ENCODE measurements around the gene COL4A6. TPM values are rescaled to one million over a fixed set of nuclear protein-coding genes. Genes with fewer than 3 reads are reported as not detected.

The COL4A6 gene
- total and polyA plus RNA-seq, 4 donors, result under 0.01 to 0.09 (median 0.07) TPM; not detected in 1

- no peak for DNase-seq (ENCODE audit: low spot score)
- H3K27ac ChIP-seq (ENCODE audit: low read depth in 1 of 2, low read length in 2 of 2), result no peak overlapping the region
- peaks cover 0 to 3% (median 0%) of the 10 kb centered on the region in 4 donors for H3K27me3 ChIP-seq (ENCODE audit: control insufficient read depth in 4 of 4, insufficient read depth in 4 of 4, low read length in 3 of 4)
- TF ChIP-seq GABPA (IDR thresholded peaks at IDR 0.05 in 1 of 2, conservative IDR thresholded peaks at IDR 0.05 in 1 of 2) (no peak), EGR1 (IDR thresholded peaks at IDR 0.05; ENCODE audit: low read depth in 2 of 2) (no peak)
- H3K9ac ChIP-seq (ENCODE audit: low read depth in 1 of 2, low read length in 2 of 2), result no peak overlapping the region
- no peaks in the 10 kb centered on the region for H3K36me3 ChIP-seq (ENCODE audit: control insufficient read depth in 4 of 4, insufficient read depth in 3 of 4, low read depth in 1 of 4, low read length in 3 of 4)
- no peak overlapping the region for H3K4me3 ChIP-seq (ENCODE audit: low read depth in 1 of 3, low read length in 3 of 3)
- H3K9me3 ChIP-seq (ENCODE audit: control insufficient read depth in 4 of 4, low read length in 3 of 4), result no peaks in the 10 kb centered on the region
- H3K4me1 ChIP-seq (ENCODE audit: control insufficient read depth in 4 of 4, insufficient read depth in 4 of 4, low read length in 3 of 4), result no peaks in the 10 kb centered on the region
Measured at GRCh38 chrX:108473979-108474378, 35.8 kb upstream of the COL4A6 start.

GRCh38 chrX:108468486-108468885 lies 30.3 kb upstream of the COL4A6 start:
- DNase-seq (ENCODE audit: low spot score), result no peak
- Histone ChIP-seq H3K9me3 (ENCODE audit: control insufficient read depth in 4 of 4, low read length in 3 of 4) (no peaks in the 10 kb centered on the region), H3K4me1 (ENCODE audit: control insufficient read depth in 4 of 4, insufficient read depth in 4 of 4, low read length in 3 of 4) (no peaks in the 10 kb centered on the region), H3K27me3 (ENCODE audit: control insufficient read depth in 4 of 4, insufficient read depth in 4 of 4, low read length in 3 of 4) (no peaks in the 10 kb centered on the region), H3K4me3 (ENCODE audit: low read depth in 1 of 3, low read length in 3 of 3) (no peak overlapping the region), H3K36me3 (ENCODE audit: control insufficient read depth in 4 of 4, insufficient read depth in 3 of 4, low read depth in 1 of 4, low read length in 3 of 4) (no peaks in the 10 kb centered on the region), H3K27ac (ENCODE audit: low read depth in 1 of 2, low read length in 2 of 2) (no peak overlapping the region), H3K9ac (ENCODE audit: low read depth in 1 of 2, low read length in 2 of 2) (no peak overlapping the region)
- WGBS, result 81% methylated on average over 1 of the region's 1 CpG
- TF ChIP-seq JUND (IDR thresholded peaks at IDR 0.05) (no peak), HNF4G (IDR thresholded peaks at IDR 0.05) (no peak), REST (IDR thresholded peaks at IDR 0.05) (no peak), RXRA (IDR thresholded peaks at IDR 0.05) (no peak), YY1 (IDR thresholded peaks at IDR 0.05) (no peak), CTCF (IDR thresholded peaks at IDR 0.05; ENCODE audit: low read depth, low read length, missing input control) (no peak), ZBTB33 (IDR thresholded peaks at IDR 0.05) (no peak), NR2F2 (IDR thresholded peaks at IDR 0.05) (no peak), FOXA2 (IDR thresholded peaks at IDR 0.05) (no peak), FOXA1 (IDR thresholded peaks at IDR 0.05) (no peak), EGR1 (IDR thresholded peaks at IDR 0.05; ENCODE audit: low read depth in 2 of 2) (no peak), MAX (IDR thresholded peaks at IDR 0.05) (no peak), GABPA (IDR thresholded peaks at IDR 0.05 in 1 of 2, conservative IDR thresholded peaks at IDR 0.05 in 1 of 2) (no peak), HNF4A (conservative IDR thresholded peaks at IDR 0.05) (no peak), SP1 (IDR thresholded peaks at IDR 0.05) (no peak), TAF1 (conservative IDR thresholded peaks at IDR 0.05) (no peak), RAD21 (IDR thresholded peaks at IDR 0.05) (no peak), ATF3 (IDR thresholded peaks at IDR 0.05) (no peak)
